B cell (primary cell): Measurements from ENCODE around the gene PTPN7. TPM values are rescaled to one million over a fixed set of nuclear protein-coding genes. Genes with fewer than 3 reads are reported as not detected.
"Not testable (repeated sequence)": the region's sequence is repeated elsewhere in the genome, so short reads cannot be mapped to it uniquely, and the experiment has no call there.

ENCODE experiments used
- ATAC-seq: fragments of 200-7000 bp; cut with Tn5 transposase; one replicate; pipeline ENCODE4 v1.10.0; 2021; ENCODE audit warnings: low read depth, mild to moderate bottlenecking, moderate number of reproducible peaks, moderate library complexity
- CTCF ChIA-PET: fragments of 350-600 bp; sonication (Branson Sonifier 250); formaldehyde crosslinking; loops from one replicate; lab custom pipeline; 2021; ENCODE audit warnings: antibody characterized with exemption, inconsistent platforms; lab: Charles Lee
- POLR2A ChIA-PET: fragments of 350-600 bp; sonication (Branson Sonifier 250); formaldehyde crosslinking; loops from one replicate; lab custom pipeline; 2021; ENCODE audit warnings: antibody characterized with exemption; lab: Charles Lee
- DNase-seq: peaks from one replicate; pipeline ENCODE4 v3.0.0; 2013
- H2AFZ ChIP-seq: 2 replicates; pipeline ENCODE4 v1.6.1; 2012; ENCODE audit warnings: mild to moderate bottlenecking, low read depth, low read length; ENCODE audit not compliant: insufficient read depth, poor library complexity, severe bottlenecking
- H3K27ac ChIP-seq, 2 donors: 1 replicate in 1 of 2; 2 replicates in 1 of 2; pipeline ENCODE4 v1.5.1; 2012 to 2013; ENCODE audit warnings: low read length in 2 of 2, mild to moderate bottlenecking in 2 of 2, moderate library complexity in 1 of 2
- H3K27me3 ChIP-seq, 4 experiments: fragments of 200-600 bp in 1 of 4; sonication (generic) in 1 of 4; replicated peaks in 1 of 4; 1 replicate in 2 of 4; 2 replicates in 2 of 4; pipeline versions ENCODE4 v1.6.1 to v1.7.0; 2013 to 2016; ENCODE audit warnings: low read length in 3 of 4, mild to moderate bottlenecking in 2 of 4, mixed read lengths in 1 of 4, moderate library complexity in 1 of 4; ENCODE audit not compliant: insufficient read depth in 4 of 4, control insufficient read depth in 3 of 4; ENCODE audit errors: control extremely low read depth in 1 of 4
- H3K36me3 ChIP-seq, 2 experiments: replicated peaks in 1 of 2; 1 replicate in 1 of 2; 2 replicates in 1 of 2; pipeline versions ENCODE4 v1.6.1 to v1.7.1; 2013; ENCODE audit warnings: low read length in 1 of 2; ENCODE audit not compliant: insufficient read depth in 2 of 2, control insufficient read depth in 1 of 2; ENCODE audit errors: control extremely low read depth in 1 of 2, extremely low read depth in 1 of 2
- H3K4me1 ChIP-seq, 2 donors: fragments of 200-600 bp in 1 of 2; sonication (generic) in 1 of 2; 1 replicate in 1 of 2; 2 replicates in 1 of 2; pipeline versions ENCODE4 v1.5.1 to v1.6.1; 2013 to 2017; ENCODE audit warnings: low read length in 2 of 2; ENCODE audit not compliant: control insufficient read depth in 2 of 2, insufficient read depth in 2 of 2
- H3K4me2 ChIP-seq: replicated peaks from 2 replicates; pipeline ENCODE3; 2012; ENCODE audit warnings: mild to moderate bottlenecking, low read depth, low read length; ENCODE audit not compliant: poor library complexity, severe bottlenecking
- H3K4me3 ChIP-seq, 5 experiments: fragments of 200-600 bp in 1 of 5; sonication (generic) in 1 of 5; 1 replicate in 3 of 5; 2 replicates in 2 of 5; pipeline versions ENCODE4 v1.5.1 to v1.7.0; 2011 to 2016; ENCODE audit warnings: low read length in 4 of 5, mild to moderate bottlenecking in 4 of 5, low read depth in 2 of 5, control low read depth in 1 of 5, moderate library complexity in 1 of 5; ENCODE audit not compliant: insufficient read depth in 1 of 5; ENCODE audit errors: control extremely low read depth in 1 of 5, extremely low read depth in 1 of 5
- H3K79me2 ChIP-seq: fragments of 200-600 bp; sonication (generic); one replicate; pipeline ENCODE4 v1.6.0; 2016; ENCODE audit warnings: low read length; ENCODE audit not compliant: control insufficient read depth, insufficient read depth
- H3K9ac ChIP-seq: fragments of 200-600 bp; sonication (generic); 2 replicates; pipeline ENCODE4 v1.6.1; 2017; ENCODE audit warnings: mild to moderate bottlenecking, low read length, moderate library complexity
- H3K9me3 ChIP-seq, 3 donors: one replicate each; pipeline versions ENCODE4 v1.6.1 to v1.7.1; 2013; ENCODE audit warnings: low read length in 2 of 3; ENCODE audit not compliant: control insufficient read depth in 2 of 3, insufficient read depth in 1 of 3; ENCODE audit errors: control extremely low read depth in 1 of 3
- H4K20me1 ChIP-seq: 2 replicates; pipeline ENCODE4 v1.6.0; 2012; ENCODE audit warnings: mild to moderate bottlenecking, low read length; ENCODE audit not compliant: insufficient read depth, control insufficient read depth, poor library complexity, severe bottlenecking
- H3K27ac Mint-ChIP-seq: one replicate; pipeline ENCODE4 v1.8.0; 2021; ENCODE audit warnings: mixed read lengths
- H3K27me3 Mint-ChIP-seq: one replicate; pipeline ENCODE4 v1.8.0; 2021; ENCODE audit warnings: mixed read lengths
- H3K4me1 Mint-ChIP-seq: one replicate; pipeline ENCODE4 v1.8.0; 2021; ENCODE audit warnings: mixed read lengths
- H3K4me3 Mint-ChIP-seq: one replicate; pipeline ENCODE4 v1.8.0; 2021; ENCODE audit warnings: mixed read lengths
- H3K9me3 Mint-ChIP-seq: one replicate; pipeline ENCODE4 v1.8.0; 2022; ENCODE audit warnings: mixed read lengths; ENCODE audit not compliant: insufficient read depth
- EZH2 ChIP-seq: IDR thresholded peaks from 2 replicates; pipeline ENCODE4 v1.6.1; 2012; ENCODE audit warnings: borderline replicate concordance, low read depth, mild to moderate bottlenecking, moderate library complexity, low read length; ENCODE audit not compliant: insufficient read depth, poor library complexity, severe bottlenecking
- WGBS: methylation state at CpG from one replicate; pipeline ENCODE4 v1.1.5; 2013; ENCODE audit warnings: missing lambda C conversion rate; ENCODE audit not compliant: insufficient coverage; 5-methylcytosine and 5-hydroxymethylcytosine counted together
- intact Hi-C: fragments of 100-400 bp; cut with micrococcal nuclease; formaldehyde crosslinking; loops from one replicate; pipeline ENCODE4 v1.10.0; 2022
- polyA plus RNA-seq: library from polyadenylated mRNA; depleted of rRNA; stranded (reverse); fragments of >200 nt; gene quantifications from 2 replicates; pipeline ENCODE4 v1.2.3, GENCODE V29; 2012
- total RNA-seq, 2 donors: library from RNA; stranded (reverse); fragments of 120-200 nt in 1 of 2; gene quantifications; 1 replicate in 1 of 2; 2 replicates in 1 of 2; pipeline versions ENCODE4 v1.2.3 to v1.2.4, GENCODE V29; 2013 to 2022
- TF ChIP-seq, protein P1 (sequence below): fragments of 200-600 bp; IDR thresholded peaks from one replicate; pipeline ENCODE4 v1.8.0; 2022; ENCODE audit warnings: antibody characterized with exemption, mild to moderate bottlenecking

The PTPN7 gene
- total and polyA plus RNA-seq, 2 donors (not counting 1 experiment from before 2014, with no cell fraction given) = 16.0 to 37.5 TPM

DNA sequence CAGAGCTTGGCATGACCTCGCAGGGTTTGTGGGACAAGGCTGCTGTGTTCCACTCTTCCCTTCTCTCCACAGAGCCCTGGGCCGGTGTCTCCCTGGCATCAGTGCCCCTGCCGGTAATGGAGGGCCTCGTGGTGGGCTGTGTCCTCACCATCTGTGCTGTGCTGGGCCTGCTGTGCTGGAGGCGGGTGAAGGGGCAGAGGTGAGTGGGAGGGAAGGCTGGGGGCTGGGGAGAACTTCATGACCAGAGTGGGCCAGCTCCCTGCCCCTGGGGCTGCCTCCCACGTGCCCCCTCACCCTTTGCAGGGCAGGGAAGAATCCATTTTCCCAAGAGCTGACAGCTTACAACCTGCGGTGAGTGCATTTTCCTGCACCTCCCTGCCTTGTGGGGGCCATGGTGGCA lies 21.2 kb upstream of the PTPN7 start:
- Mint-ChIP-seq H3K27me3 (peaks cover 32% of the 10 kb centered on the region), H3K9me3 (no peaks in the 10 kb centered on the region), H3K4me3 (no peak overlapping the region), H3K4me1 (peaks cover 11% of the 10 kb centered on the region), H3K27ac (no peak overlapping the region)
- TF ChIP-seq EZH2 = no peak
- TF ChIP-seq, protein P1, sequence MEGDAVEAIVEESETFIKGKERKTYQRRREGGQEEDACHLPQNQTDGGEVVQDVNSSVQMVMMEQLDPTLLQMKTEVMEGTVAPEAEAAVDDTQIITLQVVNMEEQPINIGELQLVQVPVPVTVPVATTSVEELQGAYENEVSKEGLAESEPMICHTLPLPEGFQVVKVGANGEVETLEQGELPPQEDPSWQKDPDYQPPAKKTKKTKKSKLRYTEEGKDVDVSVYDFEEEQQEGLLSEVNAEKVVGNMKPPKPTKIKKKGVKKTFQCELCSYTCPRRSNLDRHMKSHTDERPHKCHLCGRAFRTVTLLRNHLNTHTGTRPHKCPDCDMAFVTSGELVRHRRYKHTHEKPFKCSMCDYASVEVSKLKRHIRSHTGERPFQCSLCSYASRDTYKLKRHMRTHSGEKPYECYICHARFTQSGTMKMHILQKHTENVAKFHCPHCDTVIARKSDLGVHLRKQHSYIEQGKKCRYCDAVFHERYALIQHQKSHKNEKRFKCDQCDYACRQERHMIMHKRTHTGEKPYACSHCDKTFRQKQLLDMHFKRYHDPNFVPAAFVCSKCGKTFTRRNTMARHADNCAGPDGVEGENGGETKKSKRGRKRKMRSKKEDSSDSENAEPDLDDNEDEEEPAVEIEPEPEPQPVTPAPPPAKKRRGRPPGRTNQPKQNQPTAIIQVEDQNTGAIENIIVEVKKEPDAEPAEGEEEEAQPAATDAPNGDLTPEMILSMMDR = no peak
- H3K9ac ChIP-seq = no peak overlapping the region
- no peaks in the 10 kb centered on the region for H3K9me3 ChIP-seq
- POLR2A ChIA-PET = no interaction called here
- CTCF ChIA-PET = interaction anchor here (1.4 to 3.1 kb wide), 3 partner anchors 8 to 18 kb away, joined by 5 to 18 read pairs (median 6); no protein-coding TSS in a partner anchor
- no peak overlapping the region for H3K27ac ChIP-seq
- H3K4me1 ChIP-seq = peaks cover 5 to 6% of the 10 kb centered on the region in 2 donors
- no peak overlapping the region for H2AFZ ChIP-seq
- no peak overlapping the region for H3K4me2 ChIP-seq
- DNase-seq (no peak), ATAC-seq (no peak)
- no peak overlapping the region for H3K4me3 ChIP-seq
- WGBS = 88% methylated on average over 7 of the region's 7 CpGs
- no peaks in the 10 kb centered on the region for H3K36me3 ChIP-seq
- intact Hi-C loops = no loop called here
- peaks cover 0 to 22% (median 5%) of the 10 kb centered on the region in 4 experiments for H3K27me3 ChIP-seq
- no peaks in the 10 kb centered on the region for H3K79me2 ChIP-seq
- H4K20me1 ChIP-seq = no peaks in the 10 kb centered on the region

DNA sequence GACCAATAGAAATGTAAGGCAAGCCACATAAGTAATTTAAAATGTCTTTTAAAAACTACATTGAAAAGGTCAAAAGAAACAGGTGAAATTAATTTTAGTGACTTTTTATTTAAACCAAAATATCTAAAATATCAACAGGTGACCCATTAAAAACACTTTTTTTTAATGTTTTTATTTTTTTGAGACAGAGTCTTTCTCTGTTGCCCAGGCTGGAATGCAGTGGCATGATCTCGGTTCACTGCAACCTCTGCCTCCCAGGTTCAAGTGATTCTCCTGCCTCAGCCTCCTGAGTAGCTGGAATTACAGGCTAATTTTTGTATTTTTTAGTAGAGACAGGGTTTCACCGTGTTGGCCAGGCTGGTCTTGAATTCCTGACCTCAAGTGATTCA lies 20.3 kb upstream of the PTPN7 start:
- H3K4me1 ChIP-seq, ATAC-seq, DNase-seq, H3K36me3 ChIP-seq, H3K27ac Mint-ChIP-seq, H3K4me3 ChIP-seq, H3K4me2 ChIP-seq, H3K9ac ChIP-seq, H3K4me3 Mint-ChIP-seq, H3K27ac ChIP-seq, H2AFZ ChIP-seq, H4K20me1 ChIP-seq, H3K9me3 ChIP-seq, H3K9me3 Mint-ChIP-seq, POLR2A ChIA-PET, H3K79me2 ChIP-seq, intact Hi-C loops: not testable (repeated sequence)
- 92% methylated on average over 2 of the region's 2 CpGs for WGBS
- Mint-ChIP-seq H3K4me1 (peaks cover 11% of the 10 kb centered on the region), H3K27me3 (peaks cover 29% of the 10 kb centered on the region)
- CTCF ChIA-PET = interaction anchor here (1.3 to 3.1 kb wide), 6 partner anchors 9 to 136 kb away, joined by 3 to 18 read pairs (median 6); partner anchors contain the start of gene PTPN7
- peaks cover 0 to 16% (median 5%) of the 10 kb centered on the region in 4 experiments for H3K27me3 ChIP-seq
